GM12874 (cell line): Measurements from ENCODE around the gene GNB1L.

Experiments
- CTCF ChIP-seq: IDR thresholded peaks from 2 replicates; pipeline ENCODE4 v1.5.1; 2011; ENCODE audit warnings: low read depth, mild to moderate bottlenecking, control low read depth, low read length, moderate library complexity; ENCODE audit not compliant: insufficient read depth

GNB1L gene

GRCh38 chr22:19755722-19756287 lies 98.9 kb downstream of the GNB1L start:
- no peak for TF ChIP-seq CTCF

GRCh38 chr22:19755145-19755710 lies 99.4 kb downstream of the GNB1L start:
- no peak for TF ChIP-seq CTCF

GRCh38 chr22:19754701-19755144 lies 100.0 kb downstream of the GNB1L start:
- TF ChIP-seq CTCF: no peak

GRCh38 chr22:19753996-19754700 lies 100.5 kb downstream of the GNB1L start:
- TF ChIP-seq CTCF: no peak

GRCh38 chr22:19753090-19753842 lies 101.4 kb downstream of the GNB1L start:
- peak; percentile 27; the same call in 1 of the 2 replicates for TF ChIP-seq CTCF

GRCh38 chr22:19751497-19752245 lies 103.0 kb downstream of the GNB1L start:
- TF ChIP-seq CTCF: no peak
